ENCODE measurements around the gene MRPL36.
"Not testable (repeated sequence)": the region's sequence is repeated elsewhere in the genome, so short reads cannot be mapped to it uniquely, and the experiment has no call there.

MRPL36 gene

GRCh38 chr5:1832511-1833250, 33.0 kb upstream of the MRPL36 start:
- DNase-seq: no peak

DNA sequence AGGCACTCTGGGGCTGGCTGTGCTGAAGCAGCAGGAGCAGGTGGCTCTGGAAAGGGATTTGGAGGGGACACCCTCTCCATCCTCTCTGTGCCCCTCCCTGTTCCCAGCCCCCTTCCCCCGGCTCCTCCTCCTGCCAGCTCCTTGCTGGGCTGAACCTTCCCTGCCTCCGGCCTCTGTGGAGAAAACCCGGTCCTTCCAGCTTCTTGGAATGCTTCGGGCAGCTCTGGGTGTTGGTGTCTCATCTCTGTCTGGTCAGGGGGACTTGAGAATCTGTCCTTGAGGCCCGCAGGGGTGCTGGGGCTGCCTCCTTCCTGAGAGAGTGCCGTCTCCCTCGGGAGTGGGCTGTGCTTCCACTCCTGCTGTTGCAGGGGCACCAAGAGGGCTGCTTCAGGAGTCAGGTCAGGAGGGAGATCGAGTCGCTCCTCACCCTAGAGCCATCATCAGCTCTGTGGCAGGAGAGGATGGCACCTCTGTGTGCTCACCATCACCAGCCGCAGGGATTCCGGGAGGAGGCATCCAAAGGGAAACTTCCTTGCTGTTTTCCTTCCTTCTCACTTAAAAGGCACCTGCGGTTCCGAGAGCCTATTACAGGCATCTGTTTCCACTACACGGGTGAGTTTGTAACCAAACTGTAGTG, 32.2 kb upstream of the MRPL36 start:
- no peak for DNase-seq

GRCh38 chr5:1831257-1831656, 31.6 kb upstream of the MRPL36 start:
- no peak for DNase-seq

GRCh38 chr5:1830571-1831228, 31.1 kb upstream of the MRPL36 start:
- no peak for DNase-seq

DNA sequence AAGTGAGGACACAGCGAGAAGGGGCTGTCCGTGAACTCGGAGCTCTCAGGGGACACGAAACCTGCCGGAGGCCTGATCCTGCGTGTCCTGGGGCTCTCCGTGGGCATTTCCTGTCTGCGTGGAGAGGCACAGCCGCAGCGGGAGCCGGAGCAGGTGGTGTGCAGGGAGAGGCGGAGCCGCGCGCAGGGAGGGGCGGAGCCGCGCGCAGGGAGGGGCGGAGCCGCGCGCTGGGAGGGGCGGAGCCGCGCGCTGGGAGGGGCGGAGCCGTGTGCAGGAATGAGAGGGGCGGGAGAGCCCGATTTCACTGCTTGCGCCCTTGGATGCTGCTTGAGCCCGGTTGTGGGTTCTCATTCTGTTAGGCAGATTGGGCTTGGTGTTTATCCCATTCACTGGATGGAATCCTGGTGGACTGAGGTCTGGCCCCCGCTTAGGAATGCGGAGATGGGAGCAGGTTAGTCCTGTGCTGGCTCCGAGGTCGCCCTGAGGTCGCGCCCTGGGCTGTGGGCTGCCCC, 28.3 kb upstream of the MRPL36 start:
- DNase-seq: no peak

GRCh38 chr5:1827025-1827885, 27.6 kb upstream of the MRPL36 start:
- peak in 1 of 56 donors; percentile 21 for DNase-seq

DNA sequence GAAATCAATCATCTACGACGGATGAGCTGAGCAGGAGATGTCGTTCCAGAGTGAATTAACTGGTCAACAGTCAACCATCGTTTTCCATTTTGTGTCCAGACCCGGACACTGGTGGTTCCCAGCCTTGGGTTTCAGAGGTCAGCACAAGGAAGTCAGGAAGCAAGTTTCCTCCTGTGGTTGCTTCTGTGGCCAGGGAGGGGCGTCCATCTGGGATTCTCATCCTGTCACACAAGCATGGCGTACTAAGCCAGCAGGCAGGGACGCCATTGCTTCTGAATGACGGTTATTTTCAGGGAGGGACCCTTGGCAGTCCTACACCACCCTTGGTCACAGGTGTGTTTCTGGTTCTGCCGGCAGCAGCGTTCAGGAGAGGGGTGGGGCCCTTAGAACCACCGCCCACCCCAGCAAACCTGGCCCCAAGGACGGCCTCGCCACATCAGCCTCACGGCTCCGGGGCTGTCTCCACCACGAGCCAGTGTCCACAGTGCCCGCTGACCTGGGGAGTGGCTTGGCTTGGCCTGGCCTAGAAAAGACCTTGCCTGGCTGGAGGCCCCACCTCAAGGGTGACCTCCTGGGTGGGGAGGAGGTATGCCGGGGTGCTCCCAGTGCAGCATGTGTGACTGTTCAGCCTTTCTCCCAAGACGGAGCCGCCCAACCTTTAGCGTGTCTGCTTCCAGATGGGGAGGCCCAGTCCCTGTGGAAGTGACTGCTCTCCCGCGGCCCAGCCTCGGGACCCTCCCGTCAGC, 26.8 kb upstream of the MRPL36 start:
- no peak for DNase-seq

GRCh38 chr5:1824903-1825841, 25.5 kb upstream of the MRPL36 start:
- DNase-seq: no peak

DNA sequence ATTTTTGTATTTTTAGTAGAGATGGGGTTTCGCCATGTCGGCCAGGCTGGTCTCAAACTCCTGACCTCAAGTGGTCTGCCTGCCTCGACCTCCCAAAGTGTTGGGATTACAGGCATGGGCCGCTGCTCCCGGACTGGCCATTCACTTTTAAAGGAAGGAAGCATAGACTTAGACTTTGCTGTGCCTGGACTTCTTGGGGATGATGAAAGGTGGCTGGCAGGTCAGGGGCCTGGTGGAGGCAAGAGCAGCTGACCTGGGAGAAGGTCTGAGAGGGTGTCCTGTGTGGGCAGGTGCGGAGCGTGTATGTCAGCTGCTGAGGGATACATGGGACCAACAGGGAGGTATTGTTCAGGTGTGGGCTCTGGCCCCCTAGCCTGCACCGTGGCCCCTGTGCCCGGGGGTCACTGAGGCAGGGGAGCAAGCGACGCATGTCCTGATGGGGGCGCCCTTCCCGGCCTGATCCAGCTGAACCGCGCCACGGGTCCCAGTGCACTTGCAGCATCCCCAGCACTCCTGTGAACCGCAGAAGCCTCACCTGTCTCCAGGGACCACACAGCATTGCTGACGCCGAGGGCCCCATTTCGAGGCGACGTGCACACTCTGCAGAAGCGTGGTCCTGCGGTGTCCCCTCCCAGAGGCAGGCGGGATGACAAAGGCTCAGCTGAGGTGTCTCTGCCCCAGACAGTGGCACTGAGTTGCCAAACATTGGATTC, 24.6 kb upstream of the MRPL36 start:
- no peak for DNase-seq

DNA sequence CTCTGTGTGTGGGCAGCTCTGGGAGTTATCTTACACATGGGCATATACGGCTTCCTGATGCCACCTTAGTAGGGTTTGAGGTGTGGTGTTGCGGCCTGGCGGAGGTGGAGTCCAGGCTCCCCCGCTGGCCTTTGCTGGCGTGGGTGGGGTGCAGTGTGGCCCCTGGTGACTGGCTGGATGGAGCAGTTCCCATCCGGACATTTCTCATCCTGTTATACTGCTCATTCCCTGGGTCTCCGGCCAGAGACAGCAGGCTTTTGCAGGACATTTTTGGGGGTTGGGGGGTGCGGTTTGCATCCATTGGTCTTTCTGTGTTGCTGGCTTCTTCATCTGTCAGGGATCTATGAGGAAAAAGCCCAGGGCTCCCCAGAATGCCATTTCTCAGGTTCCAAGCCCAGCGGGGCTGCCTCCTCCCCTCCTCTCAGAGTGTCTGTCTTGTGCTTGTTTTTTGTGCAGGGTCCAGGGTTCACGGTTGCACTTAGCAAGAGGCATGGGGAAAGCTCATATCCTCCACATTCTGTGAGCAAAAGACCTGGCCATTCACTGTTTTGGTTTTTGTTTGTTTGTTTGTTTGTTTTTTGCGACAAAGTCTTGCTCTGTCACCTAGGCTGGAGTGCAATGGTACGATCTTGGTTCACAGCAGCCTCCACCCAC, 23.9 kb upstream of the MRPL36 start:
- DNase-seq: no peak

DNA sequence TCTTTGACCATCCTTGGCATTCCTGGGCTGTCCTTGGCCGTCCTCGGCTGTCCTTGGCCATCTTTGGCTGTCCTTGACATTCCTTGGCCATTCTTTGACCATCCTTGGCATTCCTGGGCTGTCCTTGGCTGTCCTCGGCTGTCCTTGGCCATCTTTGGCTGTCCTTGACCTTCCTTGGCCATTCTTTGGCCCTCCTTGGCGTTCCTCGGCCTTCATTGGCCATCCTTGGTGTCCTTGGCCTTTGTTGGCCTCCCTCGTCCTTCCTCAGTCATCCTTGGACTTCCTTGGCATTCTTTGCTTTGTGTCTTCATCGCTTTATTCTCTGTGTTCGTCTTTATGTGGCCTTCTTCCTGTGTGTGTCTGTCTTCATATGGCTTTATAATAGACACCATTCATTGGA, 22.2 kb upstream of the MRPL36 start:
- DNase-seq: no peak

- no peak for DNase-seq
These were observed 21.3 kb upstream of the MRPL36 start for GRCh38 chr5:1820926-1821325.

DNA sequence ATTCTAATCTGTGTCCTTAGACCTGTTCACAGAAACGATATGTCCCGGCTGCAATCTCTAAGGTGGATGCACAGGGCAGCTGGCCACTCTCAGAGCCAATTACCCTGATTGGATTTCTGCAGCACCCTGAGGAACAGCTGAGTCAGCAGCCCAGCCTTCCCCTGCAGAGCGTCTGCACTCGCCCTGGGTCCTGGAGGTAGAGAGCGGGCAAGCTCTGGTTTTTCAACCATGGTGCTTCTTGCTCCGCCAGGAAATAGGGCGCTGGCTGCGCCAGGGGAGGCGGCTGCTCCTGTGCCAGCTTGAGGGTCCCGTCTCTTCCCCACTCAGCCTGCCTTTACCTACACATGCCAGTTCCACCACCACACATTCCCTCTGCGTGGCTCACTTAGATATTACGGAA, 20.7 kb upstream of the MRPL36 start:
- DNase-seq: no peak

- no peak for DNase-seq
These were observed 19.8 kb upstream of the MRPL36 start for GRCh38 chr5:1819458-1819857.

GRCh38 chr5:1818784-1819183, 19.1 kb upstream of the MRPL36 start:
- no peak for DNase-seq

DNA sequence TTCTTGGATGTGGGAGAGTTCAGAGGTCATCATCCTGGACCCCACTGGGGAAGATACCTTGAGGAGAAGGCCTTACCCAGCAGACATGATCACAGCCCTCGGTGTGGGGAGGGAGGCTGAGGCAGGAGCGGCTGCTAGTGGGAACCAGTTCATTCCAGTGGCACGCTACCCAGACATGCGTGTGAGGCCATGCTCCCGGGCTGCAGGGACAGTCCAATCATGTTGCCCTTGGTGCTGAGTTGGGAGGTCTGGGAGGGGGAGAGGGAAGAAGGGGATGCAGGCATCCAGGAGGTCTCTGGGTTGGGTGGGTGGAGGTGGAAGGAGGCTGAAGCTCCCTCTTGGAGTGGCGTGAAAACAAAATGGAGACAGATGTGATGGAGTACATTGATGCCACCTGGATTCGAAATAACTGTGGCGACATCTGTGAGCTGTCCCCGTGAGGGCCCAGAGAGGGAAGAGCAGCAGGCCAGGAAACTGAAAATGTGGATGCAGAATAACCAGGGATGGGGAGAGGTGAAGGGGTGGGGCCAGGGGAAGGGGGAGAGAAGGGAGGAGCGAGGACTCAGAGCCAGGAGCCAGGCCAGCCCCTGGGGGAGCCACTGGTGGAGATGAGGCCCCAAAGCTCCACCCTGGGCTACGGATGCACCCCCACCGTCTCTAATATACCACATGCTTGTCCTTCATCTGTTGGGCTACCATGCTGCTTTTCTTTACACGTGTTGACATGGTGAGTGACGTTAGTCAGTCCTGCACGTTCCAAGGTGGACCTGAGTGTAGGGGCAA, 17.8 kb upstream of the MRPL36 start:
- no peak for DNase-seq

- DNase-seq: not testable (repeated sequence)
These were observed 17.0 kb upstream of the MRPL36 start for GRCh38 chr5:1816495-1817089.
